IMR-90 (cell line): ENCODE measurements around the gene TGFB2. TPM values are rescaled to one million over a fixed set of nuclear protein-coding genes. Genes with fewer than 3 reads are reported as not detected.

Experiments
- ATAC-seq: fragments of 200-7000 bp; cut with Tn5 transposase; 2 replicates; pipeline ENCODE4 v1.9.1; 2020; ENCODE audit warnings: low read depth, mild to moderate bottlenecking, moderate library complexity
- BruUV-seq: library from RNA; stranded (reverse); fragments of 400-500 nt; replicated peaks from 2 replicates; lab custom pipeline; 2021; lab: Mats Ljungman, UMichigan
- CTCF ChIA-PET: fragments of 300-600 bp; formaldehyde crosslinking; extraction: SDS; loops from one replicate; lab custom pipeline; 2021; ENCODE audit warnings: antibody characterized with exemption; lab: Yijun Ruan, JAX
- POLR2A ChIA-PET: fragments of 300-600 bp; sonication (Branson Sonifier 250); formaldehyde crosslinking; loops from one replicate; lab custom pipeline; 2022; ENCODE audit warnings: antibody characterized with exemption; ENCODE audit not compliant: unreplicated experiment; lab: Charles Lee
- DNase-seq: peaks from one replicate; pipeline ENCODE4 v3.0.0; 2013
- H2AFZ ChIP-seq: replicated peaks from 2 replicates; pipeline ENCODE3; 2013; ENCODE audit warnings: low read length, mild to moderate bottlenecking; ENCODE audit not compliant: poor library complexity
- H2AK5ac ChIP-seq: 2 replicates; pipeline ENCODE4 v1.6.1; 2013; ENCODE audit warnings: low read depth, low read length, inconsistent platforms
- H2AK9ac ChIP-seq: replicated peaks from 2 replicates; pipeline ENCODE3; 2013; ENCODE audit warnings: mild to moderate bottlenecking, low read depth, low read length, moderate library complexity; ENCODE audit not compliant: poor library complexity
- H2BK120ac ChIP-seq: 2 replicates; pipeline ENCODE4 v1.6.1; 2013; ENCODE audit warnings: low read depth, low read length, inconsistent platforms
- H2BK15ac ChIP-seq: 3 replicates; pipeline ENCODE4 v1.6.1; 2013; ENCODE audit warnings: low read depth, low read length, inconsistent platforms
- H2BK20ac ChIP-seq: 2 replicates; pipeline ENCODE4 v1.6.1; 2013; ENCODE audit warnings: low read depth, mild to moderate bottlenecking, inconsistent platforms, low read length, moderate library complexity
- H2BK5ac ChIP-seq: 2 replicates; pipeline ENCODE4 v1.6.1; 2013; ENCODE audit warnings: mild to moderate bottlenecking, low read depth, low read length, inconsistent platforms; ENCODE audit not compliant: poor library complexity, severe bottlenecking
- H3K14ac ChIP-seq: replicated peaks from 2 replicates; pipeline ENCODE4 v1.6.1; 2013; ENCODE audit warnings: low read depth, low read length, inconsistent platforms
- H3K18ac ChIP-seq: 2 replicates; pipeline ENCODE4 v1.6.1; 2013; ENCODE audit warnings: low read depth, low read length, control low read depth
- H3K23ac ChIP-seq: 2 replicates; pipeline ENCODE4 v1.6.1; 2013; ENCODE audit warnings: low read depth, low read length, inconsistent platforms
- H3K27ac ChIP-seq: 2 replicates; pipeline ENCODE4 v1.5.1; 2013; ENCODE audit warnings: mild to moderate bottlenecking, control low read depth, low read length; ENCODE audit not compliant: insufficient read depth
- H3K27me3 ChIP-seq: 2 replicates; pipeline ENCODE4 v1.6.1; 2013; ENCODE audit warnings: low read length; ENCODE audit not compliant: control insufficient read depth, insufficient read depth
- H3K36me3 ChIP-seq: 2 replicates; pipeline ENCODE4 v1.6.1; 2013; ENCODE audit warnings: low read length, mixed read lengths; ENCODE audit not compliant: control insufficient read depth, insufficient read depth
- H3K4ac ChIP-seq: 2 replicates; pipeline ENCODE4 v1.6.1; 2013; ENCODE audit warnings: low read depth, low read length, inconsistent platforms
- H3K4me1 ChIP-seq: 2 replicates; pipeline ENCODE4 v1.6.1; 2013; ENCODE audit warnings: low read length, mixed read lengths; ENCODE audit not compliant: control insufficient read depth, insufficient read depth
- H3K4me2 ChIP-seq: 2 replicates; pipeline ENCODE4 v1.6.1; 2013; ENCODE audit warnings: low read depth, mild to moderate bottlenecking, control low read depth, low read length, moderate library complexity
- H3K4me3 ChIP-seq: 2 replicates; pipeline ENCODE4 v1.5.1; 2013; ENCODE audit warnings: low read depth, mild to moderate bottlenecking, control low read depth, low read length, moderate library complexity; ENCODE audit not compliant: insufficient read depth
- H3K56ac ChIP-seq: 2 replicates; pipeline ENCODE4 v1.6.1; 2013; ENCODE audit warnings: low read length, inconsistent platforms; ENCODE audit not compliant: insufficient read depth; ENCODE audit errors: extremely low read depth
- H3K79me1 ChIP-seq, 2 experiments: 2 replicates each; pipeline ENCODE4 v1.6.1; 2013; ENCODE audit warnings: low read length in 2 of 2, inconsistent platforms in 1 of 2, low read depth in 1 of 2
- H3K9ac ChIP-seq: 2 replicates; pipeline ENCODE4 v1.6.1; 2013; ENCODE audit warnings: low read depth, low read length, control low read depth
- H3K9me1 ChIP-seq: 2 replicates; pipeline ENCODE4 v1.6.1; 2013; ENCODE audit warnings: low read length, inconsistent platforms; ENCODE audit not compliant: insufficient read depth
- H3K9me3 ChIP-seq: 2 replicates; pipeline ENCODE4 v1.6.1; 2013; ENCODE audit warnings: low read length; ENCODE audit not compliant: control insufficient read depth, insufficient read depth
- H4K20me1 ChIP-seq: 2 replicates; pipeline ENCODE4 v1.6.1; 2013; ENCODE audit warnings: low read length, inconsistent platforms; ENCODE audit not compliant: insufficient read depth
- H4K5ac ChIP-seq: 2 replicates; pipeline ENCODE4 v1.6.1; 2013; ENCODE audit warnings: mild to moderate bottlenecking, low read depth, low read length, control low read depth
- H4K8ac ChIP-seq, 2 experiments: 2 replicates each; pipeline ENCODE4 v1.6.1; 2013; ENCODE audit warnings: low read depth in 2 of 2, low read length in 2 of 2, control low read depth in 1 of 2, inconsistent platforms in 1 of 2
- H4K91ac ChIP-seq: 2 replicates; pipeline ENCODE4 v1.6.1; 2013; ENCODE audit warnings: low read depth, low read length, inconsistent platforms; ENCODE audit not compliant: insufficient read depth
- CEBPB ChIP-seq: IDR thresholded peaks from 2 replicates; pipeline ENCODE4 v1.6.1; 2012; ENCODE audit warnings: low read depth, low read length, improper control_type of control experiment
- CHD1 ChIP-seq: IDR thresholded peaks from 2 replicates; pipeline ENCODE4 v1.6.1; 2012; ENCODE audit warnings: low read depth, low read length, improper control_type of control experiment
- CTCF ChIP-seq: conservative IDR thresholded peaks from 2 replicates; pipeline ENCODE4 v1.5.1; 2012; ENCODE audit warnings: mild to moderate bottlenecking, low read depth, low read length, improper control_type of control experiment
- FOS ChIP-seq: fragments of 150-350 bp; IDR thresholded peaks from 2 replicates; pipeline ENCODE4 v1.6.1; 2016; ENCODE audit warnings: low read depth, low read length
- MAZ ChIP-seq: IDR thresholded peaks from 2 replicates; pipeline ENCODE4 v1.6.1; 2012; ENCODE audit warnings: low read depth, mild to moderate bottlenecking, low read length, improper control_type of control experiment, moderate library complexity, borderline replicate concordance
- NFE2L2 ChIP-seq: fragments of 150-350 bp; IDR thresholded peaks from 2 replicates; pipeline ENCODE4 v1.6.1; 2016; ENCODE audit warnings: low read depth, mild to moderate bottlenecking, low read length
- RAD21 ChIP-seq: IDR thresholded peaks from 2 replicates; pipeline ENCODE4 v1.6.1; 2012; ENCODE audit warnings: low read length, improper control_type of control experiment
- RCOR1 ChIP-seq: IDR thresholded peaks from 2 replicates; pipeline ENCODE4 v1.6.1; 2012; ENCODE audit warnings: mild to moderate bottlenecking, low read length, improper control_type of control experiment; ENCODE audit not compliant: insufficient replicate concordance
- WGBS, 2 experiments: methylation state at CpG; one replicate each; pipeline versions ENCODE4 v1.1.5 to v1.1.7; 2013; ENCODE audit warnings: missing lambda C conversion rate in 2 of 2; ENCODE audit not compliant: insufficient read length in 1 of 2; ENCODE audit errors: extremely low coverage in 2 of 2; 5-methylcytosine and 5-hydroxymethylcytosine counted together
- dilution Hi-C: fragments of 300-500 bp; cut with HindIII; formaldehyde crosslinking; loops from one replicate; pipeline ENCODE4 v1.14.3; 2018; ENCODE audit warnings: low sequenced_read_pairs; ENCODE audit not compliant: unreplicated experiment
- in situ Hi-C: fragments of 300-500 bp; cut with MboI; formaldehyde crosslinking; loops from 3 replicates; pipeline ENCODE4 v1.14.3; 2019; ENCODE audit warnings: low sequenced_read_pairs, inconsistent platforms, mixed read lengths
- intact Hi-C: fragments of 100-400 bp; cut with micrococcal nuclease; formaldehyde crosslinking; loops from 2 replicates; pipeline ENCODE4 v1.10.0; 2022
- polyA plus RNA-seq, 3 experiments: library from polyadenylated mRNA; depleted of rRNA; stranded (reverse); fragments of >200 nt; gene quantifications; 2 replicates each; pipeline ENCODE4 v1.2.3, GENCODE V29; 2012; ENCODE audit warnings: low replicate concordance in 1 of 3
- total RNA-seq: library from RNA; depleted of rRNA; stranded (reverse); fragments of >200 nt; gene quantifications from 2 replicates; pipeline ENCODE4 v1.2.3, GENCODE V29; 2012

TGFB2 gene
- total and polyA plus RNA-seq, 2 of the 4 experiments (the other 2 are of a cell fraction), result 3.7 to 3.8 TPM

- Histone ChIP-seq H2AK9ac (no peak overlapping the region), H4K5ac (peak overlapping the region; percentile 34; the same call in 1 of the 2 replicates), H2BK20ac (0 out of 2 replicates have a peak overlapping the region, but pooled peaks have one; percentile 28), H3K79me1 (peaks cover 0 to 6% of the 10 kb centered on the region in 2 experiments; a peak in 2 of 4 replicates), H3K27me3 (no peaks in the 10 kb centered on the region), H3K4me3 (no peak overlapping the region), H3K56ac (no peak overlapping the region), H2AFZ (no peak overlapping the region), H4K91ac (peak overlapping the region; percentile 55; the same call in 1 of the 2 replicates), H2BK5ac (peak overlapping the region; percentile 83), H2BK15ac (no peak overlapping the region), H4K8ac (no peak overlapping the region), H3K18ac (peak overlapping the region; percentile 46; the same call in 1 of the 2 replicates), H3K9ac (no peak overlapping the region), H3K4me2 (no peak overlapping the region; the same call in 1 of the 2 replicates), H3K14ac (no peak overlapping the region; the same call in 1 of the 2 replicates), H3K4ac (peak overlapping the region; percentile 64; the same call in 1 of the 2 replicates), H4K20me1 (no peaks in the 10 kb centered on the region), H2AK5ac (no peak overlapping the region), H3K9me3 (no peaks in the 10 kb centered on the region), H3K23ac (0 out of 2 replicates have a peak overlapping the region, but pooled peaks have one; percentile 7), H3K36me3 (peaks cover 5% of the 10 kb centered on the region), H3K4me1 (peaks cover 5% of the 10 kb centered on the region; the same call in 1 of the 2 replicates), H3K27ac (peak overlapping the region; percentile 92), H2BK120ac (peak overlapping the region; percentile 39; the same call in 1 of the 2 replicates), H3K9me1 (0 out of 2 replicates have a peak, but pooled peaks cover 3% of the 10 kb centered on the region)
- no TSS peak for BruUV-seq
- in situ Hi-C loops, result no loop called here
- ChIA-PET CTCF (no interaction called here), POLR2A (interaction anchor here (0.6 to 1.2 kb wide), 3 partner anchors 10 to 204 kb away, joined by 3 to 6 read pairs (median 5); no protein-coding TSS in a partner anchor)
- intact Hi-C loops, result no loop called here
- DNase-seq, result peak; percentile 13
- TF ChIP-seq CHD1 (no peak), FOS (no peak), CTCF (no peak), CEBPB (no peak), MAZ (no peak), RAD21 (no peak), NFE2L2 (no peak), RCOR1 (no peak)
- dilution Hi-C loops, result no loop called here
- peak; percentile 82 for ATAC-seq
- no CpG with 5 or more reads among the region's 4 CpGs for WGBS, 2 experiments
Observed at GRCh38 chr1:218315638-218316037, 29.5 kb upstream of the TGFB2 start.
